GM10266 (cell line): Measurements from ENCODE around the gene TIGD2.

ENCODE experiments used
- DNase-seq: peaks from one replicate; pipeline ENCODE4 v3.0.0; 2012; ENCODE audit errors: extremely low spot score
- CTCF ChIP-seq: IDR thresholded peaks from 2 replicates; pipeline ENCODE4 v1.5.1; 2012; ENCODE audit warnings: mild to moderate bottlenecking, low read depth; ENCODE audit not compliant: control insufficient read depth, insufficient read depth; ENCODE audit errors: missing control alignments

TIGD2 gene

GRCh38 chr4:89146196-89146595 lies 34.9 kb downstream of the TIGD2 start:
- TF ChIP-seq CTCF = no peak

DNA sequence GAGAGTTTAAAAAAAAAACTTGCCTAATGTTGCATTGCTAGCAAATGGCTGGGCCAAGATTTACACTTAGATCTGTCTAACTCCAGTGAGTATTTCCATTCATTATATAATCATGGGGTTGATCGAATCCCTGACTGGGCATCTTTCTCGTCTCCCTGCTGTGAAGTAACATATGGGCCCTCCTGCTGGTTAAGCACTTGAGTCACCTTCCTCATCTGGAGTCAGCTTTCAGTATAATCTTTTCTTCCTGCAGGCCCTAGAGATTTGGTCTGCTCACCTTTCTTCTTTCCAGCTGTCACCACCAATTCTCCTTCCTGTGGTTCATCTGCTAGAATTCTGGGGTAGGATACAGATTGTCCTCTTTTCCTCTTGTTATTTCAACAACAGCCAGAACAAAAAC lies 41.6 kb downstream of the TIGD2 start:
- no peak for DNase-seq

More at GRCh38 chr4:89146196-89146595, 34.9 kb downstream of the TIGD2 start:
- DNase-seq = no peak

GRCh38 chr4:89156174-89156914 lies 45.0 kb downstream of the TIGD2 start:
- no peak for TF ChIP-seq CTCF
- no peak for DNase-seq

More for the DNA sequence above, 41.6 kb downstream of the TIGD2 start:
- no peak for TF ChIP-seq CTCF

GRCh38 chr4:89157488-89158024 lies 46.2 kb downstream of the TIGD2 start:
- no peak for DNase-seq
- no peak for TF ChIP-seq CTCF

GRCh38 chr4:89158884-89159503 lies 47.7 kb downstream of the TIGD2 start:
- peak; percentile 20 for DNase-seq
- peak; percentile 71 for TF ChIP-seq CTCF

DNA sequence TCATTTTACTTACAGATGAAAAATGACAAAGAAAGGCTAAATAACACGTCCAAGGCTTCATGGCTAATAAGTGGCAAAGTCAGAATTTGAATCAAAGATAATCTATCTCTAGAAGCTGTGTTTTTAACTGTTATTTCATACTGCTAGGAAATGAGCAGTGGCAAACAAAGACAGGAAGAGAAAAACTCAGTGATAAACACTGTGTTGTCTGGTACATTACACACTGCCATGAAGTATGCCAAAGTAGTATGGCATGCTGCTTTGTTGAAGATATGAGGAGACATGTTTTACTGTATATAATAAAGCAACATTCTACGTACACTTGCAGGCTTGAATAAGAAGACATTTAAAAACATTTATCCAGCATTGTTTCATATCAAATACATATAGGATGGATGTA lies 49.5 kb downstream of the TIGD2 start:
- TF ChIP-seq CTCF = no peak
- DNase-seq = no peak

DNA sequence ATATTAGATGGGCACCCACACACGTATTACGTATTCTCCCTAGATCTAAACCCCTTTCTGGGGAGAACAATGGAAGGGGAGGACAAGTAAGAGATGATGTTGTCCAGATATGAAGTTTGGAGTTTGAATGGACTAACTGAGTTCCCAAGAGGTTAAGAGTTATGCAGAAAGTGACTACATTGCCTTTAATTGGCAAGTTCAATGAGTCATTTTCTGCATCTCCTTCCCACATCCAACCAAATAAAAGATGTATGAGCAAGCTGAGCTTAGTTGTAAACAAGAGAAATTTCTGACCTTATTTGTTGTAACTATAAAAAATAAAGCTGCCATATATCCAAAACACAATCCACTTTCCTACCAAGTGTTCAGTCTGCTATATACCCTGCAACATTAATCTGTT lies 50.5 kb downstream of the TIGD2 start:
- no peak for DNase-seq
- TF ChIP-seq CTCF = no peak
